AG04449 (cell line): ENCODE measurements around the gene ASCC2.
"Not testable (repeated sequence)": the region's sequence is repeated elsewhere in the genome, so short reads cannot be mapped to it uniquely, and the experiment has no call there.

ENCODE experiments used
- CTCF ChIA-PET: fragments of 350-600 bp; formaldehyde crosslinking; extraction: SDS; loops from one replicate; lab custom pipeline; 2021; ENCODE audit warnings: antibody characterized with exemption; lab: Yijun Ruan, JAX
- POLR2A ChIA-PET: fragments of 400-600, 350-600 bp; formaldehyde crosslinking; extraction: SDS; loops from one replicate; lab custom pipeline; 2020; ENCODE audit warnings: antibody characterized with exemption, inconsistent platforms; lab: Yijun Ruan, JAX
- DNase-seq: peaks from one replicate; pipeline ENCODE4 v3.0.0-alpha.2; 2010; ENCODE audit warnings: low read depth, low spot score
- H3K4me3 ChIP-seq: 2 replicates; pipeline ENCODE4 v1.5.1; 2011; ENCODE audit warnings: low read depth, mild to moderate bottlenecking, control low read depth, low read length
- TF ChIP-seq, protein P1 (sequence below): IDR thresholded peaks from one replicate; pipeline ENCODE4 v1.5.1; 2011; ENCODE audit warnings: mild to moderate bottlenecking, moderate library complexity, low read length, control low read depth, inconsistent platforms; ENCODE audit not compliant: insufficient read depth; ENCODE audit errors: missing control alignments

The ASCC2 gene

DNA sequence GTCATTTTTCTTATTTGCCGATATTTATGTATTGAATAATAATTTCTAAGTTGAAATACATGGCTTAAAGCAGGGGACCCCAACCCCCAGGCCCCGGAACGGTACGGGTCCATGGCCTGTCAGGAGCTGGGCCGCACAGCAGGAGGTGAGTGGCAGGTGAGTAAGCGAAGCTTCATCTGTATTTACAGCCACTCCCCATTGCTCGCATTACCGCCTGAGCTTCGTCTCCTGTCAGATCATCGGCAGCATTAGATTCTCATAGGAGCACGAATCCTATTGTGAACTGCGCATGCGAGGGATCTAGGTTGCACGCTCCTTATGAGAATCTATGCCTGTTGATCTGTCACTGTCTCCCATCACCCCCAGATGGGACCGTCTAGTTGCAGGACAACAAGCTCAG is 75.8 kb downstream of the ASCC2 start:
- CTCF ChIA-PET, result interaction anchor here (1.1 to 1.7 kb wide), 2 partner anchors 31 to 243 kb away, joined by 3 to 4 read pairs; no protein-coding TSS in a partner anchor
- no peak for DNase-seq
- TF ChIP-seq, protein P1, sequence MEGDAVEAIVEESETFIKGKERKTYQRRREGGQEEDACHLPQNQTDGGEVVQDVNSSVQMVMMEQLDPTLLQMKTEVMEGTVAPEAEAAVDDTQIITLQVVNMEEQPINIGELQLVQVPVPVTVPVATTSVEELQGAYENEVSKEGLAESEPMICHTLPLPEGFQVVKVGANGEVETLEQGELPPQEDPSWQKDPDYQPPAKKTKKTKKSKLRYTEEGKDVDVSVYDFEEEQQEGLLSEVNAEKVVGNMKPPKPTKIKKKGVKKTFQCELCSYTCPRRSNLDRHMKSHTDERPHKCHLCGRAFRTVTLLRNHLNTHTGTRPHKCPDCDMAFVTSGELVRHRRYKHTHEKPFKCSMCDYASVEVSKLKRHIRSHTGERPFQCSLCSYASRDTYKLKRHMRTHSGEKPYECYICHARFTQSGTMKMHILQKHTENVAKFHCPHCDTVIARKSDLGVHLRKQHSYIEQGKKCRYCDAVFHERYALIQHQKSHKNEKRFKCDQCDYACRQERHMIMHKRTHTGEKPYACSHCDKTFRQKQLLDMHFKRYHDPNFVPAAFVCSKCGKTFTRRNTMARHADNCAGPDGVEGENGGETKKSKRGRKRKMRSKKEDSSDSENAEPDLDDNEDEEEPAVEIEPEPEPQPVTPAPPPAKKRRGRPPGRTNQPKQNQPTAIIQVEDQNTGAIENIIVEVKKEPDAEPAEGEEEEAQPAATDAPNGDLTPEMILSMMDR, result no peak

DNA sequence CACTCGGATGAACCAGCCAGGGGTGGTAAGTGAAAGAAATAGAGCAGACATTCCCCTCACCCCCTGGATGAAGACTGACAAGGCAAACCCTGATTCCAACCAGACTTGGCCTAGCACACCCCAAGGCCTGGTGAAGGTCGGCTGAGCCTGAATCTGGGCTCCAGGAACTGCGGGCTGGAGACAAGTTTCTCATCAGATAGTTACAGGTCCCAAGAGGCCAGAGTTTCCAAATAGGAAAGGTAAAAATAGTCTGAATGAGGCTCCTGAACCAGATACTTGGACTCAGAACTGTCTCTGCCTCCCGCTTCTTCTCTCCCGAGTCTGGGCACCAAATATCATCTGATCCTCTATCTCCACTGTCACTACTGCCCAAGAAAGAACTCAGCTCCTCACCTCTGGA is 79.1 kb downstream of the ASCC2 start:
- no peak for DNase-seq
- TF ChIP-seq, protein P1, result no peak
- POLR2A ChIA-PET, result no interaction called here
- no peak overlapping the region for H3K4me3 ChIP-seq
- CTCF ChIA-PET, result no interaction called here

More for the DNA sequence above, 75.8 kb downstream of the ASCC2 start:
- no peak overlapping the region for H3K4me3 ChIP-seq
- POLR2A ChIA-PET, result no interaction called here

DNA sequence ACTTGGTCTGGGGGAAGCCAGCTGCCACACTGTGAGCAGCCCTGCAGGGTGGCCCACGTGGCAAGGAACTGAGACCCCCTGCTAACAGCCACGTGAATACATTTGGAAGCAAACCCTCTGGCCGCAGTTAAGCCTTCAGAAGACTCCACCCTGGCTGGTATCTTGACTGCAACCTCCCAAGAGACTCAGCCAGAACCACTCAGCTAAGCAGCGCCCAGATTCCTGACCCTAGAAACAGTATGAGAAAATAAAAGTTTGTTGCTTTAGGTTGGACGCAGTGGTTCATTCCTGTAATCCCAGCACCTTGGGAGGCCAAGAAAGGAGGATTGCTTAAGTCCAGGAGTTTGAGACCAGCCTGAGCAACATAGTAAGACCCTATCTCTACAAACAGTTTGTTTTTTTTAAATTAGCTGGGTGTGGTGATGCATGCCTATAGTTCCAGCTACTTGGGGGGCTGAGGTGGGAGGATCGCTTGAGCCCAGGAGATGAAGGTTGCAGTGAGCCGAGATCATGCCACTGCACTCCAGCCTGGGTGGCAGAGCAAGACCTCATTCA is 79.9 kb downstream of the ASCC2 start:
- H3K4me3 ChIP-seq, result no peak overlapping the region
- ChIA-PET POLR2A (no interaction called here), CTCF (interaction anchor here (1.1 to 1.3 kb wide), 3 partner anchors 15 to 333 kb away, joined by 3 read pairs; no protein-coding TSS in a partner anchor)
- no peak for DNase-seq
- TF ChIP-seq, protein P1, result no peak

DNA sequence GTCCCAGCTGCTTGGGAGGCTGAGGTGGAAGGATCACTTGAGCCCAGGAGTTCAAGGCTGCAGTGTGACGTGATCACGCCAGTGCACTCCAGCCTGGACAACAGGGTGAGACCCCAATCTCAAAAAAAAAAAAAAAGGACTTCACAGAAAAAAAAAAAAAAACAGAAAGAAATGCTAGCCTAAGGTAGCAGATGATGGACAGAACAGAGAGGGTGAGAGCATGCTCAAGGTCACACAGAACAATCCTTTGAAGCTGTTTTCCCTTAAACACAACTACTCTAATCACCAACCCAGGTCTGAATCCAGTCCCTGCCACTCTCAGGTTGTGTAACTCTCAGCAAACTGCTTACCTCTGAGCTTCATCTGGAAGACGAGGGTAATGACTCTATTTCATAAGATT is 81.0 kb downstream of the ASCC2 start:
- no peak for DNase-seq
- TF ChIP-seq, protein P1, result no peak
- ChIA-PET POLR2A (no interaction called here), CTCF (interaction anchor here (1.2 to 1.8 kb wide), 4 partner anchors 16 to 334 kb away, joined by 3 to 5 read pairs (median 4); no protein-coding TSS in a partner anchor)
- no peak overlapping the region for H3K4me3 ChIP-seq

DNA sequence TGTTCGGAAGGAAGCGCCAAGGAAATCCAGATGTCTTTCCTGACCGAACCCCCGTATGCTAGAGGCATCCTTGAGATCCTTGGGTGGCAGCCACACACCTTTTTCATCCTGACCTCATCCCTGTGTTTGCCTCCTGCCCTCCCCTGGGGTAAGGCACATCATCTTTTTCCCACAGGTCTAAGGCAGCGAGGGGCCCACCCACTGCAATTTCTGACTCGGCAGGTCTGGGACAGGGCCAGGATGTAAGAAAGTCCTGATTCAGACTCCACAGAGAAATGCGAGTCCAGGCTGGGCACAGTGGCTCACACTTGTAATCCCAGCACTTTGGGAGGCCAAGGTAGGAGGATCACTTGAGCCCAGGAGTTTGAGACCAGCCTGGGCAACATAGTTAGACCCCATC is 81.7 kb downstream of the ASCC2 start:
- CTCF ChIA-PET, result interaction anchor here (1.2 to 1.8 kb wide), 3 partner anchors 240 to 332 kb away, joined by 3 to 5 read pairs (median 4); no protein-coding TSS in a partner anchor

DNA sequence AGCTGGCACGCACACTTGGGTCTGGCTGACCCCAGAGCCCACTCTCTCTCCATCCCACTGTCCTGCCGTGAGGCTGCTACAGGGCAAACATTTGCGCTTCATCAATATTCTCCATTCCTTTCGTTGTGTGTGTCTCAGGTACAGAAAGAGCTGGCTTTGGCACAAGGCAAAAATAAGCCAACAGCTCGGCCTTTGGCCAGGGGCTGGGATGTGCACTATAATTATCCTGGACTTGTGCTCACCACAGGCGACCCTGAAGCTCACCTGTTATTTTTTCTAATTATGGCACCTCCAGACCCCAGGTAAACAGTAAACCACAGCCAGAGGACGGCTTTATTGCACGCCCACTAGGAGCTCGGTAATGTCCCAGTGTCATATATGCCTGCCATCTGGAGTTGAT is 82.2 kb downstream of the ASCC2 start:
- H3K4me3 ChIP-seq, result no peak overlapping the region
- CTCF ChIA-PET, result interaction anchor here (1.2 to 1.8 kb wide), 3 partner anchors 240 to 333 kb away, joined by 3 to 5 read pairs (median 4); no protein-coding TSS in a partner anchor
- TF ChIP-seq, protein P1, result no peak
- POLR2A ChIA-PET, result no interaction called here
- no peak for DNase-seq

More for the DNA sequence above, 81.7 kb downstream of the ASCC2 start:
- TF ChIP-seq, protein P1, result no peak
- H3K4me3 ChIP-seq, result no peak overlapping the region
- no peak for DNase-seq
- POLR2A ChIA-PET, result no interaction called here

DNA sequence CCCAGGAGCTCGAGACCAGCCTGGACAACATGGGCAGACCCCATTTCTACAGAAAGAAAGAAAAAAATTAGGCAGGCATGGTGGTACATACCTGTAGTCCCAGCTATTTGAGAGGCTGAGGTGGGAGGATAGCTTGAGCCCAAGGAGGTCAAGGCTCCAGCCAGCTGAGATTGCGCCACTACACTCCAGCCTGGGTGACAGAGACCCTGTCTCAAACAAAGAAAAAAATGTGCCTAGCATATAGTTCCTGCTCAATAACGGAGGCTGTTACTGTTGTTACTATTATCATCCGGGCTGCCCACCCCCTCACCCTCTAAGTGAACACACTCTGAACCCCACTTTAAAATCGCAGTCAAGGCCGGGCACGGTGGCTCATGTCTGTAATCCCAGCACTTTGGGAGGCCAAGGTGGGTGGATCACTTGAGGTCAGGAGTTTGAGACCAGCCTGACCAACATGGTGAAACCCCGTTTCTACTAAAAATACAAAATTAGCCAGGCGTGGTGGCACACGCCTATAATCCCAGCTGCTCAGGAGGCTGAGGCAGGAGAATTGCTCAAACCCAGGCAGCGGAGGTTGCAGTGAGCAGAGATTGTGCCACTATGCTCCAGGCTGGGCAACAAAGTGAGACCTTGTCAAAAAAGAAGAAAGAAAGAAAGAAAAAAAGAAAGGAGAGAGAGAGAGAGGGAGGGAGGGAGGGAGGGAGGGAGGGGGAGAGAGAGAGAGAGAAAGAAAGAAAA is 83.2 kb downstream of the ASCC2 start:
- DNase-seq, CTCF ChIA-PET, POLR2A ChIA-PET, H3K4me3 ChIP-seq: not testable (repeated sequence)
